ENCODE results near the gene ZDHHC17. TPM values are rescaled to one million over a fixed set of nuclear protein-coding genes. Genes with fewer than 3 reads are reported as not detected.

ZDHHC17 gene
- total RNA-seq, 1 experiment from 2014 or later, result 31.4 TPM

GRCh38 chr12:76790564-76791552, 26.9 kb downstream of the ZDHHC17 start:
- no peaks in the 10 kb centered on the region for H3K9me3 Mint-ChIP-seq (ENCODE audit: low read depth, unreplicated experiment)
- intact Hi-C loops (cut with micrococcal nuclease; ENCODE audit: unreplicated experiment), result loop anchor here (1.0 to 10.0 kb wide), 3 partner anchors 104 to 170 kb away; no protein-coding TSS in a partner anchor
- H3K4me1 Mint-ChIP-seq (ENCODE audit: low read depth, unreplicated experiment), result no peaks in the 10 kb centered on the region
- DNase-seq, result no peak
- no peak overlapping the region for H3K4me3 Mint-ChIP-seq (ENCODE audit: low read depth, unreplicated experiment)
- peak; percentile 56 for TF ChIP-seq CTCF (IDR thresholded peaks at IDR 0.05; ENCODE audit: unreplicated experiment)
- CTCF ChIA-PET, result interaction anchor here (1.4 to 1.6 kb wide), 2 partner anchors 169 to 220 kb away, joined by 4 to 9 read pairs; no protein-coding TSS in a partner anchor
- no peaks in the 10 kb centered on the region for H3K27me3 Mint-ChIP-seq (ENCODE audit: unreplicated experiment)
- H3K27ac Mint-ChIP-seq (ENCODE audit: unreplicated experiment), result no peak overlapping the region
- no peaks in the 10 kb centered on the region for H3K36me3 Mint-ChIP-seq (ENCODE audit: insufficient read depth, unreplicated experiment)
- no TSS peak for BruUV-seq (replicated peaks)

DNA sequence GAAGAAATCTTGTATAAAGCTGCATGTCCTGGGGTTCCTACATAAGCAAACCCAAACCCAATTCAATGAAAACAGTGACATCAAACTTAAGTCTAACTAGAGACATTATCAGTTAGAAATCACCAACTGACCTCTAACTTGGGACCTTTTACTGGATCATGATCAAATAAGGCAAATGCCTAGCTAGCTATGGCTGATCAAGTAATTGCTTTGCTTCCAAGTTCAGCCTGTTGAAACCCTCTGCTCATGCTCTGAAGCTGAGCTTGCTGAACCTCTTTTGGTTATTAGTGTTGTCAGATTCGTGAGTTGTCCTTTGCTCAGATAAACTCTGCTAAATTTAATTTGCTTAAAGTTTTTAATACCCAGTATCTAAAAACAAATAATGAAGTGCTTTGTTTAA, 28.9 kb downstream of the ZDHHC17 start:
- CTCF ChIA-PET, result no interaction called here

DNA sequence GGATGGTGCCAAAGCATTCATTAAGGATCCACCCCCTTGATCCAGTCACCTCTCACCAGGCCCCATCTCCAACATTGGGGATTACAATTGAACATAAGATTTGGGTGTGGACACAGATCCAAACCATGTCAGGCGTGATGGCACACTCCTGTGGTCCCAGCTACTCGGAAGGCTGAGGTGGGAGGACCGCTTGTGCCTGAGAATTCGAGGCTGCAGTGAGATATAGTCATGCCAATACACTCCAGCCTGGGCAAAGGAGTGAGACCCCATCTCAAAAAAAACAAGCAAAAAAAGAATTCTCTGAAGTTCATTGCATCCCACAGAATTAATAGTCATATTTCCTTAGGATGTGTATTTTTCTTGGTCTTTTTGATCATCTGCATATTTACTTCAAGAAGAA, 34.9 kb downstream of the ZDHHC17 start:
- H3K27me3 Mint-ChIP-seq (ENCODE audit: unreplicated experiment), result no peaks in the 10 kb centered on the region
- DNase-seq, result no peak
- H3K9me3 Mint-ChIP-seq (ENCODE audit: low read depth, unreplicated experiment), result peaks cover 3% of the 10 kb centered on the region
- no peaks in the 10 kb centered on the region for H3K4me1 Mint-ChIP-seq (ENCODE audit: low read depth, unreplicated experiment)
- CTCF ChIA-PET, result interaction anchor here (0.6 kb wide), 1 partner anchor 226 kb away, joined by 3 read pairs; no protein-coding TSS in a partner anchor
- H3K36me3 Mint-ChIP-seq (ENCODE audit: insufficient read depth, unreplicated experiment), result no peaks in the 10 kb centered on the region
- no TSS peak for BruUV-seq (replicated peaks)
- TF ChIP-seq CTCF (IDR thresholded peaks at IDR 0.05; ENCODE audit: unreplicated experiment), result no peak
- H3K4me3 Mint-ChIP-seq (ENCODE audit: low read depth, unreplicated experiment), result no peak overlapping the region
- intact Hi-C loops (cut with micrococcal nuclease; ENCODE audit: unreplicated experiment), result loop anchor here (10.0 kb wide), 1 partner anchor 126 kb away; no protein-coding TSS in a partner anchor
- H3K27ac Mint-ChIP-seq (ENCODE audit: unreplicated experiment), result no peak overlapping the region

More for the DNA sequence above, 28.9 kb downstream of the ZDHHC17 start:
- DNase-seq, result no peak
- Mint-ChIP-seq H3K27me3 (ENCODE audit: unreplicated experiment) (no peaks in the 10 kb centered on the region), H3K4me3 (ENCODE audit: low read depth, unreplicated experiment) (no peak overlapping the region), H3K36me3 (ENCODE audit: insufficient read depth, unreplicated experiment) (no peaks in the 10 kb centered on the region), H3K27ac (ENCODE audit: unreplicated experiment) (no peak overlapping the region), H3K9me3 (ENCODE audit: low read depth, unreplicated experiment) (no peaks in the 10 kb centered on the region), H3K4me1 (ENCODE audit: low read depth, unreplicated experiment) (no peaks in the 10 kb centered on the region)
- intact Hi-C loops (cut with micrococcal nuclease; ENCODE audit: unreplicated experiment), result loop anchor here (5.0 to 10.0 kb wide), 2 partner anchors 106 to 132 kb away; no protein-coding TSS in a partner anchor
- TF ChIP-seq CTCF (IDR thresholded peaks at IDR 0.05; ENCODE audit: unreplicated experiment), result no peak
- BruUV-seq (replicated peaks), result no TSS peak

DNA sequence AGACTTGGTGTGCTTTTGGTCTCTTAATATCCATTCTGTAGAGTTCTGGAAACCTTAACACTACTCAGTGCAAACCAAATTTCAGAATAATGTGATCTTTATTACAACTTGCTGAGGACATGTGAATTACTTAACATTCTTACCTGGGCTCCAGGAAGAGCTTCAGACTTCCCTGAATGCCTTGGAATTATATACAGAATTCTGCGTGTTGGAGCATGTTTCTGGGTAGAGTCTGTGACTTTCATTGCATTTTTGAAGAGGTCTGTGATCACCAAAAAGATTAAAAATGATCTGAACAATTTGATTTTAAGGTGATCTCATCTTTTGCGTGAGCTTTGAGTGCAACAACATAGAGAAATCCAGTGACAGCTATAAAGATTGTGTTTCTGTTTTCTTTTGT, 35.4 kb downstream of the ZDHHC17 start:
- Mint-ChIP-seq H3K9me3 (ENCODE audit: low read depth, unreplicated experiment) (peaks cover 3% of the 10 kb centered on the region), H3K27ac (ENCODE audit: unreplicated experiment) (no peak overlapping the region), H3K4me3 (ENCODE audit: low read depth, unreplicated experiment) (no peak overlapping the region), H3K4me1 (ENCODE audit: low read depth, unreplicated experiment) (no peaks in the 10 kb centered on the region), H3K27me3 (ENCODE audit: unreplicated experiment) (no peaks in the 10 kb centered on the region), H3K36me3 (ENCODE audit: insufficient read depth, unreplicated experiment) (no peaks in the 10 kb centered on the region)
- intact Hi-C loops (cut with micrococcal nuclease; ENCODE audit: unreplicated experiment), result loop anchor here (10.0 kb wide), 1 partner anchor 125 kb away; no protein-coding TSS in a partner anchor
- CTCF ChIA-PET, result no interaction called here
- BruUV-seq (replicated peaks), result no TSS peak
- no peak for DNase-seq
- no peak for TF ChIP-seq CTCF (IDR thresholded peaks at IDR 0.05; ENCODE audit: unreplicated experiment)

All from Calu3 (cell line).